22Rv1 (cell line): ENCODE measurements around the gene CMPK2.

ENCODE experiments used
- ZFX ChIP-seq: fragments of 450-650 bp; IDR thresholded peaks from 2 replicates; pipeline ENCODE4 v1.6.1; 2017; ENCODE audit warnings: antibody characterized with exemption, borderline replicate concordance
- TF ChIP-seq, protein P1 (sequence below): fragments of 450-650 bp; IDR thresholded peaks from 2 replicates; pipeline ENCODE4 v1.5.1; 2017; ENCODE audit warnings: mild to moderate bottlenecking

- TF ChIP-seq, protein P1, sequence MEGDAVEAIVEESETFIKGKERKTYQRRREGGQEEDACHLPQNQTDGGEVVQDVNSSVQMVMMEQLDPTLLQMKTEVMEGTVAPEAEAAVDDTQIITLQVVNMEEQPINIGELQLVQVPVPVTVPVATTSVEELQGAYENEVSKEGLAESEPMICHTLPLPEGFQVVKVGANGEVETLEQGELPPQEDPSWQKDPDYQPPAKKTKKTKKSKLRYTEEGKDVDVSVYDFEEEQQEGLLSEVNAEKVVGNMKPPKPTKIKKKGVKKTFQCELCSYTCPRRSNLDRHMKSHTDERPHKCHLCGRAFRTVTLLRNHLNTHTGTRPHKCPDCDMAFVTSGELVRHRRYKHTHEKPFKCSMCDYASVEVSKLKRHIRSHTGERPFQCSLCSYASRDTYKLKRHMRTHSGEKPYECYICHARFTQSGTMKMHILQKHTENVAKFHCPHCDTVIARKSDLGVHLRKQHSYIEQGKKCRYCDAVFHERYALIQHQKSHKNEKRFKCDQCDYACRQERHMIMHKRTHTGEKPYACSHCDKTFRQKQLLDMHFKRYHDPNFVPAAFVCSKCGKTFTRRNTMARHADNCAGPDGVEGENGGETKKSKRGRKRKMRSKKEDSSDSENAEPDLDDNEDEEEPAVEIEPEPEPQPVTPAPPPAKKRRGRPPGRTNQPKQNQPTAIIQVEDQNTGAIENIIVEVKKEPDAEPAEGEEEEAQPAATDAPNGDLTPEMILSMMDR: no peak
- no peak for TF ChIP-seq ZFX
Measured at GRCh38 chr2:6911721-6912120, 46.0 kb upstream of the CMPK2 start.
